Activated CD4-positive, alpha-beta memory T cell treated with anti-CD3 and anti-CD28 coated beads, Interleukin-2, amount 10 ng/mL, durations not matched to agents 7 days and 5 days (primary cell): ENCODE results near the gene STRA6. TPM values are rescaled to one million over a fixed set of nuclear protein-coding genes. Genes with fewer than 3 reads are reported as not detected.

Experiments
- CTCF ChIA-PET: fragments of 350-600 bp; sonication (Branson Sonifier 250); formaldehyde crosslinking; loops from one replicate; lab custom pipeline; 2021; ENCODE audit warnings: antibody characterized with exemption, inconsistent platforms; lab: Charles Lee
- POLR2A ChIA-PET: fragments of 350-600 bp; sonication (Branson Sonifier 250); formaldehyde crosslinking; loops from one replicate; lab custom pipeline; 2021; ENCODE audit warnings: antibody characterized with exemption; lab: Charles Lee
- DNase-seq: peaks from one replicate; pipeline ENCODE4 v3.0.0-alpha.2; 2020
- H3K27ac Mint-ChIP-seq: one replicate; pipeline ENCODE4 v1.8.0; 2021; ENCODE audit warnings: mild to moderate bottlenecking, mixed read lengths
- H3K27me3 Mint-ChIP-seq: one replicate; pipeline ENCODE4 v1.8.0; 2021; ENCODE audit warnings: mixed read lengths
- H3K36me3 Mint-ChIP-seq: one replicate; pipeline ENCODE4 v1.8.0; 2021; ENCODE audit warnings: low read depth, mixed read lengths
- H3K4me1 Mint-ChIP-seq: one replicate; pipeline ENCODE4 v1.8.0; 2021; ENCODE audit warnings: mixed read lengths
- H3K4me3 Mint-ChIP-seq: one replicate; pipeline ENCODE4 v1.8.0; 2021; ENCODE audit warnings: mild to moderate bottlenecking, mixed read lengths
- H3K9me3 Mint-ChIP-seq: one replicate; pipeline ENCODE4 v1.8.0; 2021; ENCODE audit warnings: mixed read lengths
- total RNA-seq, 2 experiments: library from RNA; stranded (reverse); gene quantifications; one replicate each; pipeline ENCODE4 v1.2.3, GENCODE V29; 2021

STRA6 gene, protein sequence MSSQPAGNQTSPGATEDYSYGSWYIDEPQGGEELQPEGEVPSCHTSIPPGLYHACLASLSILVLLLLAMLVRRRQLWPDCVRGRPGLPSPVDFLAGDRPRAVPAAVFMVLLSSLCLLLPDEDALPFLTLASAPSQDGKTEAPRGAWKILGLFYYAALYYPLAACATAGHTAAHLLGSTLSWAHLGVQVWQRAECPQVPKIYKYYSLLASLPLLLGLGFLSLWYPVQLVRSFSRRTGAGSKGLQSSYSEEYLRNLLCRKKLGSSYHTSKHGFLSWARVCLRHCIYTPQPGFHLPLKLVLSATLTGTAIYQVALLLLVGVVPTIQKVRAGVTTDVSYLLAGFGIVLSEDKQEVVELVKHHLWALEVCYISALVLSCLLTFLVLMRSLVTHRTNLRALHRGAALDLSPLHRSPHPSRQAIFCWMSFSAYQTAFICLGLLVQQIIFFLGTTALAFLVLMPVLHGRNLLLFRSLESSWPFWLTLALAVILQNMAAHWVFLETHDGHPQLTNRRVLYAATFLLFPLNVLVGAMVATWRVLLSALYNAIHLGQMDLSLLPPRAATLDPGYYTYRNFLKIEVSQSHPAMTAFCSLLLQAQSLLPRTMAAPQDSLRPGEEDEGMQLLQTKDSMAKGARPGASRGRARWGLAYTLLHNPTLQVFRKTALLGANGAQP
- total RNA-seq, result not detected

GRCh38 chr15:74202452-74203401, at the start of gene STRA6:
TSS of gene STRA6 (minus strand) at chr15:74202787. CDS start at chr15:74202267, 520 bp downstream.
- ChIA-PET POLR2A (no interaction called here), CTCF (no interaction called here)
- Mint-ChIP-seq H3K4me3 (no peak within 1 kb of the TSS), H3K36me3 (no peaks in the 10 kb centered on the region), H3K9me3 (no peaks in the 10 kb centered on the region), H3K4me1 (peaks cover 5% of the 10 kb centered on the region), H3K27ac (no peak within 1 kb of the TSS), H3K27me3 (peaks cover 16% of the 10 kb centered on the region)
- DNase-seq, result no peak

- ChIA-PET POLR2A (no interaction called here), CTCF (interaction anchor here (0.6 kb wide), 1 partner anchor 204 kb away, joined by 3 read pairs; no protein-coding TSS in a partner anchor)
- Mint-ChIP-seq H3K4me1 (no peaks in the 10 kb centered on the region), H3K4me3 (no peak overlapping the region), H3K36me3 (no peaks in the 10 kb centered on the region), H3K27ac (no peak overlapping the region), H3K9me3 (no peaks in the 10 kb centered on the region), H3K27me3 (peaks cover 7% of the 10 kb centered on the region)
- no peak for DNase-seq
These were observed 49.7 kb upstream of the STRA6 start for GRCh38 chr15:74252291-74252690.

- Mint-ChIP-seq H3K27ac (no peak overlapping the region), H3K4me1 (no peaks in the 10 kb centered on the region)
These were observed 48.7 kb upstream of the STRA6 start for GRCh38 chr15:74251131-74251811.

GRCh38 chr15:74250266-74250665, 47.7 kb upstream of the STRA6 start:
- Mint-ChIP-seq H3K27me3 (peaks cover 22% of the 10 kb centered on the region), H3K9me3 (no peaks in the 10 kb centered on the region), H3K4me1 (peaks cover 1% of the 10 kb centered on the region), H3K27ac (no peak overlapping the region), H3K4me3 (no peak overlapping the region), H3K36me3 (no peaks in the 10 kb centered on the region)
- ChIA-PET POLR2A (no interaction called here), CTCF (no interaction called here)
- no peak for DNase-seq

More at GRCh38 chr15:74251131-74251811, 48.7 kb upstream of the STRA6 start:
- Mint-ChIP-seq H3K27me3 (peaks cover 14% of the 10 kb centered on the region), H3K9me3 (no peaks in the 10 kb centered on the region), H3K36me3 (no peaks in the 10 kb centered on the region), H3K4me3 (no peak overlapping the region)
- ChIA-PET POLR2A (no interaction called here), CTCF (interaction anchor here (0.6 kb wide), 1 partner anchor 203 kb away, joined by 3 read pairs; no protein-coding TSS in a partner anchor)
- no peak for DNase-seq

- Mint-ChIP-seq H3K36me3 (no peaks in the 10 kb centered on the region), H3K4me1 (peaks cover 5% of the 10 kb centered on the region), H3K27ac (no peak overlapping the region), H3K27me3 (peaks cover 35% of the 10 kb centered on the region), H3K4me3 (no peak overlapping the region), H3K9me3 (no peaks in the 10 kb centered on the region)
- DNase-seq, result peak; percentile 30
- CTCF ChIA-PET, result interaction anchor here (0.9 kb wide), 1 partner anchor 196 kb away, joined by 3 read pairs; no protein-coding TSS in a partner anchor
- POLR2A ChIA-PET, result no interaction called here
These were observed 42.9 kb upstream of the STRA6 start for GRCh38 chr15:74245342-74245931.

DNA sequence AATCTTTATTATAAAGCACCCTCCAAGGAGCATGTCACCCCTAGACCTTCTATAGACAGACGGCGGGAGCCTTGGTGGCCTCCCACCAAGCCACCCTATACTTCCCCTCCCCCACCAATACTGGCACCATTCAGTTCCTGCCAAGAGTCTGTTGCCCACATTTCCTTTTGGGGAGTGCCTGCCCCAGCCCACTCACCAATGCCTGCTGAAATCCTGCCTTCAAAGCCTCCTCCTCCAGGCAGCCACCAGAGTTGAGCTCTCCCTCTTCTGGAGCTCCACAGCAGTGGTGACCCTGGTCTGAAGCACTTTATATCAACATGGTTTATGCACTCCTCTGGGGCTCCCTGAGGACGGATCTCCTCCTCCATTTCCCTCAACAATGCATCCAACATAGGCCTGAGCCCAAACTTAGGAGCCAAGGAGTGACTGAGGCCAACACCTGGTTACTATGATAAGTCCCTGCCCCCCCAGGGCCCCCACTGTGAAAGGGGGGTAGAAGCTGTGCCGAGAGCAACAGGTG, 42.3 kb upstream of the STRA6 start:
- no peak overlapping the region for H3K27ac Mint-ChIP-seq
- CTCF ChIA-PET, result interaction anchor here (0.9 kb wide), 1 partner anchor 195 kb away, joined by 3 read pairs; no protein-coding TSS in a partner anchor
- no peaks in the 10 kb centered on the region for H3K36me3 Mint-ChIP-seq
- H3K27me3 Mint-ChIP-seq, result peaks cover 34% of the 10 kb centered on the region
- H3K9me3 Mint-ChIP-seq, result no peaks in the 10 kb centered on the region
- DNase-seq, result no peak
- peaks cover 5% of the 10 kb centered on the region for H3K4me1 Mint-ChIP-seq
- POLR2A ChIA-PET, result no interaction called here
- H3K4me3 Mint-ChIP-seq, result no peak overlapping the region

- ChIA-PET POLR2A (no interaction called here), CTCF (no interaction called here)
- H3K27ac Mint-ChIP-seq, result no peak overlapping the region
- no peak for DNase-seq
- no peaks in the 10 kb centered on the region for H3K9me3 Mint-ChIP-seq
- H3K4me3 Mint-ChIP-seq, result no peak overlapping the region
- no peaks in the 10 kb centered on the region for H3K36me3 Mint-ChIP-seq
- H3K27me3 Mint-ChIP-seq, result peaks cover 34% of the 10 kb centered on the region
- peaks cover 5% of the 10 kb centered on the region for H3K4me1 Mint-ChIP-seq
These were observed 40.8 kb upstream of the STRA6 start for GRCh38 chr15:74243431-74243830.

GRCh38 chr15:74242441-74243185, 40.0 kb upstream of the STRA6 start:
- ChIA-PET POLR2A (no interaction called here), CTCF (no interaction called here)
- Mint-ChIP-seq H3K27ac (no peak overlapping the region), H3K27me3 (peaks cover 34% of the 10 kb centered on the region), H3K4me3 (no peak overlapping the region), H3K9me3 (no peaks in the 10 kb centered on the region), H3K36me3 (no peaks in the 10 kb centered on the region), H3K4me1 (peaks cover 5% of the 10 kb centered on the region)
- DNase-seq, result no peak

DNA sequence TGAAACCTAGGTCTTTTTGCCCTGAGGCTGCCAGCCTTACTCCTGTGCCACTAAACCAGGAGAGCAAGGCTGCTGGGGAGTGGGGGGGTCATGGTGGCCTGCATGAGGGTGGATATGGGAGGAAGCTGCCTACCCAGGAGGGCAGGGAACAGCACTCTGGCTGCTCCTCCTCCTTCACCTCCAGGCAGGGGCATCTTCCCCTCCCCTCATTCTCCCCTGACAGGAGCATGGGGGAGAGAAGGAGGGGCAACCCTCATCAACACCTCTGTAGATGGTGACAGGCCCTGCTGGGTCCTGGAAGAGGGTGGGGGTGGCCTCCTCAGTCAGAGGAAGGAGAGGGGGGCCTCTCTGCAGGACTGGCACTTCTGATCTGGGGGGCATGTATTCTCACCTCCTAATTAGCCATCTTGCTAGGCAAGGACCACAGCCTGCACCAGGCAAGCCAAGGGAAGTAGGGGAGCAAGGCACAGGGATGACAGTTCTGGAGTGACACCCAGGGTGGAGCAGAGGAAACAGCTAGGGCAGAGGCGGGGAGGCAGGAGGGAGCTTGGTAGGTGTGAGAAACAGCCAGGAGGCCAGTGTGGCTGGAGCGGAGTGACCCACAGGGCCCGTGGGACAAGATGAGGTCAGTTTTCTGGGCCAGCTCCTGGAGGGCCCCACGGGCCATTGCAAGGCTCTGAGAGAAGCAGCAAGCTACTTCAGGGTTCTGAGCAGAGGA, 38.5 kb upstream of the STRA6 start:
- Mint-ChIP-seq H3K36me3 (no peaks in the 10 kb centered on the region), H3K27ac (no peak overlapping the region), H3K4me1 (peaks cover 5% of the 10 kb centered on the region), H3K9me3 (no peaks in the 10 kb centered on the region), H3K27me3 (peaks cover 27% of the 10 kb centered on the region), H3K4me3 (no peak overlapping the region)
- ChIA-PET CTCF (no interaction called here), POLR2A (no interaction called here)
- DNase-seq, result no peak

DNA sequence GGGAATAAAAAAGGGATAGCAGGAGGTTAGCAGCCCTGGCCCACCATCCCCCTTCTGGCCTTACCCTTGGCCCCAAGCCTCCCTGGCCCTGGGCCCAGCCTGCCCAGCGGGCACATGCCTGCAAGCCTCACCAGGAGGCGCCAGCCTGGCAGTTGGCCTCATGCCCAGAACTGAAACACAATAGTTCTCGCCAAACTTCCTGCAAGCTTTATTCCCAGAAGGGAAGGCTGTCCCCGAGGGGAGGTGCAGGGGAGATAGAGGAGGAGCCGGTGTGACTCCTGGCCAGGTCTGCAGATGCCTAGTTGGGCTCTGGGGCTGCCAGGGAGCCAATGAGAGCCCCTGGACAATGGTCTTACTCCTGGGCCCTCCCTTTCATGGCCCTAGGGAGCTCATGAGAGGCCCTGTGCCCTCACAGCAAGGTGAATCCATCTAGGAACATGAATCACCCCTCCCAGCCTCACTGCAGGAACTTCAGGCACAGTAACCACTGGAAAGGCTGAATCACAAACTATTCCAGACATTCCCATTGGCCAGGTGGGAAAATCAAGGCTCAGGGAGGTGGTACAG, 37.5 kb upstream of the STRA6 start:
- peaks cover 2% of the 10 kb centered on the region for H3K4me1 Mint-ChIP-seq
- POLR2A ChIA-PET, result no interaction called here
- CTCF ChIA-PET, result interaction anchor here (1.8 kb wide), 1 partner anchor 82 kb away, joined by 3 read pairs; no protein-coding TSS in a partner anchor

More for the DNA sequence above, 37.5 kb upstream of the STRA6 start:
- no peak overlapping the region for H3K27ac Mint-ChIP-seq
- no peak overlapping the region for H3K4me3 Mint-ChIP-seq
- no peak for DNase-seq
- H3K27me3 Mint-ChIP-seq, result peaks cover 19% of the 10 kb centered on the region
- H3K36me3 Mint-ChIP-seq, result no peaks in the 10 kb centered on the region
- no peaks in the 10 kb centered on the region for H3K9me3 Mint-ChIP-seq
